ENCODE data around the gene PATE2.

The PATE2 gene

DNA sequence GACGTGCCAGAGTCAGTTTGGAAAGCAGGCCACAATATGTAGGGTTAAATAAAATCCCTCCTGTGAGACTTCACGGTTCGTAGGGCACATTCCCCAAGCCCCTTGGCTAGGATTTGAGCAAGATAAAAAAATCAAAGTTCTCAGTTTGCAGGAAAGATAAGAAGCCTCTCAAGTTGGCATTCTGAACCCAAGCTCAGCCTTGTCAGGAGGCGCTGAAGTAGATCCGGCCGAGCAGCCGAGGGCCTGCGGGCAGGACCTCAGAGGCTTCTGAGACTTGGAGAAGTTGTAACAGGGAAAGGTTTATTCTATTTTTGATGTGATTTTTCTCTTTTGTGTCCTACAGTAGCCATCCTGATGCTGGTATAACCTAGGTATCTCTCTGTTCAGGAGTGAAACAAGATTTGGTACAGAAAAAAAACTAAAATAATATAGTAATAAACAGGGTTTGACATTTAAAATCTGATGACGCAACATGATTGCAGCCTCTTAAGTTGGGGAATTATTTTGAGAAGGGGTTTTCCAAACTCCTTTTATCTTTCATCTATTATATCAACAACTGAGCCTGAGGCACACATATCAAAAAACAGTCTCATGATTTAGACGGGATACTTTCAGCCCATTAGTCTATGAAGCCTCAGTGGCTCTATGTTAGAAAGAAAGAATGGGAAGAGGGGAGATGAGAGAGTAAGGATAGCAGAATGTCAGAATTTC lies 10.1 kb downstream of the PATE2 start:
- Histone ChIP-seq H3K27me3 (ENCODE audit: control insufficient read depth, insufficient read depth, low read length) (no peaks in the 10 kb centered on the region), H3K9me3 (ENCODE audit: control insufficient read depth, insufficient read depth, low read length) (no peaks in the 10 kb centered on the region), H3K36me3 (ENCODE audit: control insufficient read depth, insufficient read depth, low read length) (no peaks in the 10 kb centered on the region), H3K9ac (ENCODE audit: low read depth, low read length) (no peak overlapping the region), H3K4me1 (ENCODE audit: control insufficient read depth, insufficient read depth, low read length) (no peaks in the 10 kb centered on the region), H3K4me3 (ENCODE audit: low read depth, low read length) (no peak overlapping the region)

GRCh38 chr11:125766251-125766650 lies 12.4 kb downstream of the PATE2 start:
- H3K36me3 ChIP-seq (ENCODE audit: control insufficient read depth, insufficient read depth, low read length): no peaks in the 10 kb centered on the region
- H3K9me3 ChIP-seq (ENCODE audit: control insufficient read depth, insufficient read depth, low read length): no peaks in the 10 kb centered on the region
- no peak overlapping the region for H3K9ac ChIP-seq (ENCODE audit: low read depth, low read length)
- no peaks in the 10 kb centered on the region for H3K4me1 ChIP-seq (ENCODE audit: control insufficient read depth, insufficient read depth, low read length)
- H3K4me3 ChIP-seq (ENCODE audit: low read depth, low read length): no peak overlapping the region
- no peaks in the 10 kb centered on the region for H3K27me3 ChIP-seq (ENCODE audit: control insufficient read depth, insufficient read depth, low read length)

- H3K9me3 ChIP-seq (ENCODE audit: control insufficient read depth, insufficient read depth, low read length): no peaks in the 10 kb centered on the region
- no peaks in the 10 kb centered on the region for H3K27me3 ChIP-seq (ENCODE audit: control insufficient read depth, insufficient read depth, low read length)
- no peak overlapping the region for H3K9ac ChIP-seq (ENCODE audit: low read depth, low read length)
- H3K4me3 ChIP-seq (ENCODE audit: low read depth, low read length): no peak overlapping the region
- H3K4me1 ChIP-seq (ENCODE audit: control insufficient read depth, insufficient read depth, low read length): no peaks in the 10 kb centered on the region
- no peaks in the 10 kb centered on the region for H3K36me3 ChIP-seq (ENCODE audit: control insufficient read depth, insufficient read depth, low read length)
Observed at GRCh38 chr11:125763483-125763882, 15.1 kb downstream of the PATE2 start.

- H3K9me3 ChIP-seq (ENCODE audit: control insufficient read depth, insufficient read depth, low read length): no peaks in the 10 kb centered on the region
- no peaks in the 10 kb centered on the region for H3K36me3 ChIP-seq (ENCODE audit: control insufficient read depth, insufficient read depth, low read length)
- H3K27me3 ChIP-seq (ENCODE audit: control insufficient read depth, insufficient read depth, low read length): no peaks in the 10 kb centered on the region
- H3K4me1 ChIP-seq (ENCODE audit: control insufficient read depth, insufficient read depth, low read length): no peaks in the 10 kb centered on the region
- H3K9ac ChIP-seq (ENCODE audit: low read depth, low read length): no peak overlapping the region
- H3K4me3 ChIP-seq (ENCODE audit: low read depth, low read length): no peak overlapping the region
Observed at GRCh38 chr11:125762445-125762844, 16.2 kb downstream of the PATE2 start.

- no peak overlapping the region for H3K9ac ChIP-seq (ENCODE audit: low read depth, low read length)
- H3K36me3 ChIP-seq (ENCODE audit: control insufficient read depth, insufficient read depth, low read length): no peaks in the 10 kb centered on the region
- H3K4me3 ChIP-seq (ENCODE audit: low read depth, low read length): no peak overlapping the region
- peaks cover 4% of the 10 kb centered on the region for H3K27me3 ChIP-seq (ENCODE audit: control insufficient read depth, insufficient read depth, low read length)
- H3K9me3 ChIP-seq (ENCODE audit: control insufficient read depth, insufficient read depth, low read length): no peaks in the 10 kb centered on the region
- no peaks in the 10 kb centered on the region for H3K4me1 ChIP-seq (ENCODE audit: control insufficient read depth, insufficient read depth, low read length)
Observed at GRCh38 chr11:125756050-125756449, 22.6 kb downstream of the PATE2 start.

DNA sequence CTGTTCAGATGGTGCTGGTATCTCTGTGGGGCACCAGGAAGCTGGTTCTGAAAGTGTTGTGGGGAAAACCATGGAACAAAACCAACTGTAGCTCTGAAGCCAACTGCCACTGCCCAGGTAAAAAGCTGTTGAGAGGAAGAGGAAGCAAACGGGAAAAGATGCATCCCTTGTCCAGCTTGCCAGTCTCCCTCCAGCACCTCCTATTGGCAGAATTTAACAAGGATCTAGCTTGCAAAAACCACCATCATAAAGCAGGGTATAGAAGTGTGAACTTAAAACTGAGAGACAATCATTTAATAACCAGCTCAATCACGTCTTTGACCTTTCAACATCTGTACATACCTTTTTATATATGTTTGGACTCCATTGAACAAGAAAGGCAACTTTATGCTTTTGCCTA lies 28.0 kb downstream of the PATE2 start:
- no peak overlapping the region for H3K4me3 ChIP-seq (ENCODE audit: low read depth, low read length)
- H3K9me3 ChIP-seq (ENCODE audit: control insufficient read depth, insufficient read depth, low read length): no peaks in the 10 kb centered on the region
- H3K9ac ChIP-seq (ENCODE audit: low read depth, low read length): no peak overlapping the region
- no peaks in the 10 kb centered on the region for H3K36me3 ChIP-seq (ENCODE audit: control insufficient read depth, insufficient read depth, low read length)
- no peaks in the 10 kb centered on the region for H3K27me3 ChIP-seq (ENCODE audit: control insufficient read depth, insufficient read depth, low read length)
- no peaks in the 10 kb centered on the region for H3K4me1 ChIP-seq (ENCODE audit: control insufficient read depth, insufficient read depth, low read length)

DNA sequence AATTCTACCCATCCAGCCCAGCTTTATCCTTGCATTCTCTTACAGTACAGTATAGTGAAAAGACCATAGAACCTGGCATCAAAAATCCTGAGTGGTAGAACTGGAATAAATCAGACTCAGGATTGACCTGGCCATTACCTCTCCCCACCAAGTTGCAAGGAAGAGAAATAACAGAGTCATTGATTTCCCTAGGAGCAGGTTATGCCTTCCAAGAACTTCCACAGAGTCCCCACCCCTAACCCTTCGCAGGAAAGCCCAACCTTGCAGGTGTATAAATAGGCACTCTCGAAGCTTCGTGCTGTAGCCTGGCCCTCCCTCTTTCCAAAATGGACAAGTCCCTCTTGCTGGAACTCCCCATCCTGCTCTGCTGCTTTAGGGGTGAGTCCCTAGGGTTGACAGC lies 32.6 kb downstream of the PATE2 start, which contains the start of gene PATE1:
TSS of gene PATE1 (plus strand) at position 301 of the 400 bp plus-strand sequence. CDS start at position 327, 26 bp downstream.
- Histone ChIP-seq H3K36me3 (ENCODE audit: control insufficient read depth, insufficient read depth, low read length) (no peaks in the 10 kb centered on the region), H3K4me1 (ENCODE audit: control insufficient read depth, insufficient read depth, low read length) (no peaks in the 10 kb centered on the region), H3K27me3 (ENCODE audit: control insufficient read depth, insufficient read depth, low read length) (no peaks in the 10 kb centered on the region), H3K9me3 (ENCODE audit: control insufficient read depth, insufficient read depth, low read length) (no peaks in the 10 kb centered on the region), H3K4me3 (ENCODE audit: low read depth, low read length) (no peak within 1 kb of the TSS), H3K9ac (ENCODE audit: low read depth, low read length) (no peak within 1 kb of the TSS)

- no peak overlapping the region for H3K9ac ChIP-seq (ENCODE audit: low read depth, low read length)
- H3K36me3 ChIP-seq (ENCODE audit: control insufficient read depth, insufficient read depth, low read length): no peaks in the 10 kb centered on the region
- H3K9me3 ChIP-seq (ENCODE audit: control insufficient read depth, insufficient read depth, low read length): no peaks in the 10 kb centered on the region
- no peaks in the 10 kb centered on the region for H3K4me1 ChIP-seq (ENCODE audit: control insufficient read depth, insufficient read depth, low read length)
- no peaks in the 10 kb centered on the region for H3K27me3 ChIP-seq (ENCODE audit: control insufficient read depth, insufficient read depth, low read length)
- no peak overlapping the region for H3K4me3 ChIP-seq (ENCODE audit: low read depth, low read length)
Observed at GRCh38 chr11:125743681-125744080, 34.9 kb downstream of the PATE2 start.

DNA sequence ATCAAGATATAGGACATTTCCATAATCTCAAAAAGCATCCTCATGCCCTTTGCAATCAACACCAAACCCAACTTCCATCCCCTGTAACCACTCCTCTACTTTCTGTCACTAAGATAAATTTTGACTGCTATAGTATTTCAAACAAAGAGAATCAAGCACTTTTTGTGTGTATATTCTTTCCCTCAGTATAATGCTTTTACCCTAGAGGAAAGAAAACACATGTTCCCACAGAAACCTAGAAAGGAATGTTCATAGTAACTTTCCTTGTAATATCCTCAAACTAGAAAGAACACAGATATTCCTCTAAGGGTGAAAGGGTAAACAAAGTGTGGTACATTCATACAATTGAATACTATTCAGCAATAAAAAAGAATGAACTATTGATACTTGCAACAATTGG lies 38.0 kb downstream of the PATE2 start:
- no peak overlapping the region for H3K9ac ChIP-seq (ENCODE audit: low read depth, low read length)
- no peaks in the 10 kb centered on the region for H3K4me1 ChIP-seq (ENCODE audit: control insufficient read depth, insufficient read depth, low read length)
- no peak overlapping the region for H3K4me3 ChIP-seq (ENCODE audit: low read depth, low read length)
- H3K36me3 ChIP-seq (ENCODE audit: control insufficient read depth, insufficient read depth, low read length): no peaks in the 10 kb centered on the region
- H3K9me3 ChIP-seq (ENCODE audit: control insufficient read depth, insufficient read depth, low read length): no peaks in the 10 kb centered on the region
- H3K27me3 ChIP-seq (ENCODE audit: control insufficient read depth, insufficient read depth, low read length): no peaks in the 10 kb centered on the region

DNA sequence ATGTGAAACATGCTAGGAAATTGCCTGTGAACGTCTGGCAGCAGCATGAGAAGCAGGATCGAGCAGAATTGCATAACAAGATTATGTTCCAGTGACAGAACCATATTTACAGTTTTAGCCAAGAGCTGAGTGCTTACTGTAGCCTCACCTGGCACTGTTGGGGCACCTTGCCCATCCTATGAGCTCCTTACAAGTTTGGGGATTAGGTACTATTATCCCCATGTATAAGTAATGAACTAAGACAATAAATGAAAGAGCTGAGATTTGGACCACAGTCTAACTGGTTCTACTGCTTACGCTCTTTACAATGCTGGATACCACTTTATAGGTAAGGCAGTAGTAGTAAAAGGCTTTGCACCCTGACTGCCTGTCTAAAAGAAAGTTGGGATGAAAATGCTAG lies 49.7 kb downstream of the PATE2 start:
- no peaks in the 10 kb centered on the region for H3K9me3 ChIP-seq (ENCODE audit: control insufficient read depth, insufficient read depth, low read length)
- no peak overlapping the region for H3K9ac ChIP-seq (ENCODE audit: low read depth, low read length)
- H3K4me1 ChIP-seq (ENCODE audit: control insufficient read depth, insufficient read depth, low read length): no peaks in the 10 kb centered on the region
- no peaks in the 10 kb centered on the region for H3K36me3 ChIP-seq (ENCODE audit: control insufficient read depth, insufficient read depth, low read length)
- no peak overlapping the region for H3K4me3 ChIP-seq (ENCODE audit: low read depth, low read length)
- H3K27me3 ChIP-seq (ENCODE audit: control insufficient read depth, insufficient read depth, low read length): no peaks in the 10 kb centered on the region

All from iPS-15b (cell line).